Measurements from ENCODE around the gene MAST2. TPM values are rescaled to one million over a fixed set of nuclear protein-coding genes. Genes with fewer than 3 reads are reported as not detected.

MAST2 gene
- total and polyA plus RNA-seq, 9 of the 15 experiments (the other 6 are each of a cell fraction or from before 2014, with no cell fraction given) = 0.73 to 32.0 (median 17.8) TPM

DNA sequence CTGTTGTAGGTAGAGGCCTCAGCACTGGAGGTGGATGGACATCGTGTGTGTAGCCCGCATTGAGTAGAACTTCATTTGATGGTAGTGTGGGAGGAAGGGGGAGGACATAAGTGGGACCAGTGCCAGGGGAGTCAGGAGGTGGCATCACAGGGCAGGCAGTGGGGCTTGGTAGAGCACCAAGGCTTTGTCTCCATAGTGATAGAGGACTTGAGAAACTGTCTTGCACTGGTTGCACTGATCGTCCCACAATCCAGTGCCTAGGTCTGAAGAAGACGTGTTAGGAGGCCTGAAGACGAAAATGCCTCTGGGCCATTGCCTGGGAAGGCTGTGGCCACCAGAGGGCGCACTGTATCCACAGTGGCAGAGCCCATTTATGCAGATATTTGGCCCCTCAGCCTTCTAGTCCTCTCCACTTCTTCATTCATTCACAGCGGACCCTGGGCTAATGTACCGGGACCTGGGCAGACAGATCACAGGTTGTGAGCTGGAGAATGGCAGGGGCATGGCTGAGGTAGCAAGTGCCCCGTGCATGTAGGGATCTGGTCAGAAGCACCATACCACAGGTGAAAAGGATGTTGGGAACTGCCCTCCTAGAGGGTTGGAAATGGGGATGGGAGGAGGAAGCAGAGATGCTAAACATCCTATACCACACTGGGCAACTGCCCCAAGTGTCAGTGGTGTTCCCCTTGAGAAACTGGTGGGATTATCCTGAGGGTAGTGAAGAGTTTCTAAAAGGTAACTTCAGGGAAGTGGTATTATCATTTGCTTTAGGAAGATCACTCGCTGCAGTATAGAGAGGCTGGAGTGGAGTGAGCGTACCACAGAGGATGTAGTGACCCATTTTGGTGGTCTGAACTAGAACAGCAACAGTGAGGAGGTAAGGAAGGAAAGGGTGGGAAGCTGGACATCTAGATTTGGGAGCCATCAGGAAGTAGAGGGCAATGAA, 233.8 kb downstream of the MAST2 start (continued):
- TF ChIP-seq, protein P1, sequence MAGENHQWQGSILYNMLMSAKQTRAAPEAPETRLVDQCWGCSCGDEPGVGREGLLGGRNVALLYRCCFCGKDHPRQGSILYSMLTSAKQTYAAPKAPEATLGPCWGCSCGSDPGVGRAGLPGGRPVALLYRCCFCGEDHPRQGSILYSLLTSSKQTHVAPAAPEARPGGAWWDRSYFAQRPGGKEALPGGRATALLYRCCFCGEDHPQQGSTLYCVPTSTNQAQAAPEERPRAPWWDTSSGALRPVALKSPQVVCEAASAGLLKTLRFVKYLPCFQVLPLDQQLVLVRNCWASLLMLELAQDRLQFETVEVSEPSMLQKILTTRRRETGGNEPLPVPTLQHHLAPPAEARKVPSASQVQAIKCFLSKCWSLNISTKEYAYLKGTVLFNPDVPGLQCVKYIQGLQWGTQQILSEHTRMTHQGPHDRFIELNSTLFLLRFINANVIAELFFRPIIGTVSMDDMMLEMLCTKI (IDR thresholded peaks at IDR 0.05; ENCODE audit: partially characterized antibody) = no peak
- TF ChIP-seq CBX5 (IDR thresholded peaks at IDR 0.05; ENCODE audit: borderline replicate concordance, low read depth) (no peak), DMBX1 (CRISPR knock-in tag; IDR thresholded peaks at IDR 0.05; ENCODE audit: borderline replicate concordance) (no peak), POLR2AphosphoS5 (IDR thresholded peaks at IDR 0.05; ENCODE audit: control insufficient read depth, insufficient read depth, low read depth, low read length) (peak; percentile 65), FOXA1 (IDR thresholded peaks at IDR 0.05; ENCODE audit: borderline replicate concordance) (no peak), STAT5A (IDR thresholded peaks at IDR 0.05; ENCODE audit: borderline replicate concordance, low read length) (no peak), KAT8 (IDR thresholded peaks at IDR 0.05; ENCODE audit: low read depth) (no peak), MTA3 (IDR thresholded peaks at IDR 0.05; ENCODE audit: borderline replicate concordance) (peak; percentile 32; the same call in 1 of the 2 replicates), NR2C1 (IDR thresholded peaks at IDR 0.05) (no peak), NR2C1 (tag; IDR thresholded peaks at IDR 0.05) (no peak), NFIC (IDR thresholded peaks at IDR 0.05) (peak; percentile 79), NR1H2 (CRISPR knock-in tag; IDR thresholded peaks at IDR 0.05) (no peak), XRCC5 (IDR thresholded peaks at IDR 0.05; ENCODE audit: low read depth, low read length) (peak; percentile 89), TOE1 (IDR thresholded peaks at IDR 0.05; ENCODE audit: borderline replicate concordance) (peak; percentile 30; the same call in 1 of the 2 replicates), TOE1 (CRISPR knock-in tag; IDR thresholded peaks at IDR 0.05; ENCODE audit: borderline replicate concordance, low read depth) (0 out of 2 replicates have a peak, but pooled peaks have one; percentile 73)
- TF ChIP-seq, protein P2, sequence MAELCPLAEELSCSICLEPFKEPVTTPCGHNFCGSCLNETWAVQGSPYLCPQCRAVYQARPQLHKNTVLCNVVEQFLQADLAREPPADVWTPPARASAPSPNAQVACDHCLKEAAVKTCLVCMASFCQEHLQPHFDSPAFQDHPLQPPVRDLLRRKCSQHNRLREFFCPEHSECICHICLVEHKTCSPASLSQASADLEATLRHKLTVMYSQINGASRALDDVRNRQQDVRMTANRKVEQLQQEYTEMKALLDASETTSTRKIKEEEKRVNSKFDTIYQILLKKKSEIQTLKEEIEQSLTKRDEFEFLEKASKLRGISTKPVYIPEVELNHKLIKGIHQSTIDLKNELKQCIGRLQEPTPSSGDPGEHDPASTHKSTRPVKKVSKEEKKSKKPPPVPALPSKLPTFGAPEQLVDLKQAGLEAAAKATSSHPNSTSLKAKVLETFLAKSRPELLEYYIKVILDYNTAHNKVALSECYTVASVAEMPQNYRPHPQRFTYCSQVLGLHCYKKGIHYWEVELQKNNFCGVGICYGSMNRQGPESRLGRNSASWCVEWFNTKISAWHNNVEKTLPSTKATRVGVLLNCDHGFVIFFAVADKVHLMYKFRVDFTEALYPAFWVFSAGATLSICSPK (IDR thresholded peaks at IDR 0.05; ENCODE audit: borderline replicate concordance) = no peak
- TF ChIP-seq, protein P3, sequence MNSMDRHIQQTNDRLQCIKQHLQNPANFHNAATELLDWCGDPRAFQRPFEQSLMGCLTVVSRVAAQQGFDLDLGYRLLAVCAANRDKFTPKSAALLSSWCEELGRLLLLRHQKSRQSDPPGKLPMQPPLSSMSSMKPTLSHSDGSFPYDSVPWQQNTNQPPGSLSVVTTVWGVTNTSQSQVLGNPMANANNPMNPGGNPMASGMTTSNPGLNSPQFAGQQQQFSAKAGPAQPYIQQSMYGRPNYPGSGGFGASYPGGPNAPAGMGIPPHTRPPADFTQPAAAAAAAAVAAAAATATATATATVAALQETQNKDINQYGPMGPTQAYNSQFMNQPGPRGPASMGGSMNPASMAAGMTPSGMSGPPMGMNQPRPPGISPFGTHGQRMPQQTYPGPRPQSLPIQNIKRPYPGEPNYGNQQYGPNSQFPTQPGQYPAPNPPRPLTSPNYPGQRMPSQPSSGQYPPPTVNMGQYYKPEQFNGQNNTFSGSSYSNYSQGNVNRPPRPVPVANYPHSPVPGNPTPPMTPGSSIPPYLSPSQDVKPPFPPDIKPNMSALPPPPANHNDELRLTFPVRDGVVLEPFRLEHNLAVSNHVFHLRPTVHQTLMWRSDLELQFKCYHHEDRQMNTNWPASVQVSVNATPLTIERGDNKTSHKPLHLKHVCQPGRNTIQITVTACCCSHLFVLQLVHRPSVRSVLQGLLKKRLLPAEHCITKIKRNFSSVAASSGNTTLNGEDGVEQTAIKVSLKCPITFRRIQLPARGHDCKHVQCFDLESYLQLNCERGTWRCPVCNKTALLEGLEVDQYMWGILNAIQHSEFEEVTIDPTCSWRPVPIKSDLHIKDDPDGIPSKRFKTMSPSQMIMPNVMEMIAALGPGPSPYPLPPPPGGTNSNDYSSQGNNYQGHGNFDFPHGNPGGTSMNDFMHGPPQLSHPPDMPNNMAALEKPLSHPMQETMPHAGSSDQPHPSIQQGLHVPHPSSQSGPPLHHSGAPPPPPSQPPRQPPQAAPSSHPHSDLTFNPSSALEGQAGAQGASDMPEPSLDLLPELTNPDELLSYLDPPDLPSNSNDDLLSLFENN (IDR thresholded peaks at IDR 0.05; ENCODE audit: low read depth in 2 of 2, low read length in 2 of 2) = peak; percentile 46 to 54; a peak in 3 of 4 replicates
- TF ChIP-seq, protein P4, sequence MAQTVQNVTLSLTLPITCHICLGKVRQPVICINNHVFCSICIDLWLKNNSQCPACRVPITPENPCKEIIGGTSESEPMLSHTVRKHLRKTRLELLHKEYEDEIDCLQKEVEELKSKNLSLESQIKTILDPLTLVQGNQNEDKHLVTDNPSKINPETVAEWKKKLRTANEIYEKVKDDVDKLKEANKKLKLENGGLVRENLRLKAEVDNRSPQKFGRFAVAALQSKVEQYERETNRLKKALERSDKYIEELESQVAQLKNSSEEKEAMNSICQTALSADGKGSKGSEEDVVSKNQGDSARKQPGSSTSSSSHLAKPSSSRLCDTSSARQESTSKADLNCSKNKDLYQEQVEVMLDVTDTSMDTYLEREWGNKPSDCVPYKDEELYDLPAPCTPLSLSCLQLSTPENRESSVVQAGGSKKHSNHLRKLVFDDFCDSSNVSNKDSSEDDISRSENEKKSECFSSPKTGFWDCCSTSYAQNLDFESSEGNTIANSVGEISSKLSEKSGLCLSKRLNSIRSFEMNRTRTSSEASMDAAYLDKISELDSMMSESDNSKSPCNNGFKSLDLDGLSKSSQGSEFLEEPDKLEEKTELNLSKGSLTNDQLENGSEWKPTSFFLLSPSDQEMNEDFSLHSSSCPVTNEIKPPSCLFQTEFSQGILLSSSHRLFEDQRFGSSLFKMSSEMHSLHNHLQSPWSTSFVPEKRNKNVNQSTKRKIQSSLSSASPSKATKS (CRISPR knock-in tag; IDR thresholded peaks at IDR 0.05) = no peak
